Lower lobe of right lung (tissue), 2 donors: Measurements from ENCODE around the gene ZNF354C. TPM values are rescaled to one million over a fixed set of nuclear protein-coding genes. Genes with fewer than 3 reads are reported as not detected.

Experiments used
- ATAC-seq, 2 donors: fragments of 200-7000 bp; cut with Tn5 transposase; one replicate each; pipeline ENCODE4 v1.9.1; 2020 to 2022; ENCODE audit warnings: mild to moderate bottlenecking in 2 of 2, moderate library complexity in 2 of 2
- DNase-seq: peaks from one replicate; pipeline ENCODE4 v3.0.0-alpha.2; 2020
- H3K27ac ChIP-seq: fragments of 200-600 bp; one replicate; pipeline ENCODE4 v1.8.0; 2022
- H3K27me3 ChIP-seq: fragments of 200-600 bp; one replicate; pipeline ENCODE4 v1.8.0; 2022; ENCODE audit warnings: low read depth
- H3K36me3 ChIP-seq: fragments of 200-600 bp; one replicate; pipeline ENCODE4 v1.8.0; 2022; ENCODE audit warnings: mild to moderate bottlenecking
- H3K4me1 ChIP-seq: fragments of 200-600 bp; one replicate; pipeline ENCODE4 v1.8.0; 2022
- H3K4me3 ChIP-seq: fragments of 200-600 bp; one replicate; pipeline ENCODE4 v1.8.0; 2022; ENCODE audit warnings: mild to moderate bottlenecking
- H3K9me3 ChIP-seq: fragments of 200-600 bp; one replicate; pipeline ENCODE4 v1.8.0; 2022
- intact Hi-C: fragments of 100-400 bp; cut with DNase I; formaldehyde crosslinking; loops from one replicate; pipeline ENCODE4 v1.11.0; 2022
- total RNA-seq: library from RNA; stranded (reverse); fragmentation: NEBNext Ultra II Directional; extraction: Animal tissue kit (Norgen Biotek cat#: 25700); gene quantifications from one replicate; pipeline ENCODE4 v1.2.1, GENCODE V29; 2021
- TF ChIP-seq, protein P1 (sequence below): fragments of 200-600 bp; IDR thresholded peaks from one replicate; pipeline ENCODE4 v1.8.0; 2022; ENCODE audit warnings: antibody characterized with exemption, mild to moderate bottlenecking
- donor health status: DM: no; HTN: yes; CAD: no; lungs with severe emphysema.

Gene ZNF354C
- total RNA-seq, 1 donor from 2014 or later, result 6.7 TPM

DNA sequence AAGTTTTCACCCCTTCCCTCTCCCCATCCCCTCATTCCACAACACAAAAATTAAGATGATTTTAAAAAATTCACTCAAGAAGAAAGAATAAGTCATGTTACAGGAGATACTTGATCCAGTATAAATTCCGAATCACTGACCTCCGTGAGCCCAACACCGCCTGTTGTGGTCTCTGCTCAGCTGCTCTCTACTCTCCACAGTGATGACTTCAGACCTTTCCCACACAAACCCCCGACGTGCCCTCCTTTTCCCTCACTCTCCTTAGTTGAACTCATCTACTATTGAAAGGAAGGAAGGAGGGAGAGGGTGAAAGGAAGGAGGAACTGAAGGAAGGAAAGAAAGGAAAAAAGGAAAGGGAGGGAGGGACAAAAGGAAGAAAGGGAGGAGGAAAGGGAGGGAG is 55.1 kb downstream of the ZNF354C start:
- Histone ChIP-seq H3K9me3 (peaks cover 34% of the 10 kb centered on the region), H3K4me3 (no peak overlapping the region), H3K4me1 (no peaks in the 10 kb centered on the region), H3K36me3 (no peaks in the 10 kb centered on the region), H3K27ac (no peak overlapping the region), H3K27me3 (no peaks in the 10 kb centered on the region)
- intact Hi-C loops, result no loop called here
- ATAC-seq (no peak), DNase-seq (peak; percentile 10)
- TF ChIP-seq, protein P1, sequence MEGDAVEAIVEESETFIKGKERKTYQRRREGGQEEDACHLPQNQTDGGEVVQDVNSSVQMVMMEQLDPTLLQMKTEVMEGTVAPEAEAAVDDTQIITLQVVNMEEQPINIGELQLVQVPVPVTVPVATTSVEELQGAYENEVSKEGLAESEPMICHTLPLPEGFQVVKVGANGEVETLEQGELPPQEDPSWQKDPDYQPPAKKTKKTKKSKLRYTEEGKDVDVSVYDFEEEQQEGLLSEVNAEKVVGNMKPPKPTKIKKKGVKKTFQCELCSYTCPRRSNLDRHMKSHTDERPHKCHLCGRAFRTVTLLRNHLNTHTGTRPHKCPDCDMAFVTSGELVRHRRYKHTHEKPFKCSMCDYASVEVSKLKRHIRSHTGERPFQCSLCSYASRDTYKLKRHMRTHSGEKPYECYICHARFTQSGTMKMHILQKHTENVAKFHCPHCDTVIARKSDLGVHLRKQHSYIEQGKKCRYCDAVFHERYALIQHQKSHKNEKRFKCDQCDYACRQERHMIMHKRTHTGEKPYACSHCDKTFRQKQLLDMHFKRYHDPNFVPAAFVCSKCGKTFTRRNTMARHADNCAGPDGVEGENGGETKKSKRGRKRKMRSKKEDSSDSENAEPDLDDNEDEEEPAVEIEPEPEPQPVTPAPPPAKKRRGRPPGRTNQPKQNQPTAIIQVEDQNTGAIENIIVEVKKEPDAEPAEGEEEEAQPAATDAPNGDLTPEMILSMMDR, result no peak

DNA sequence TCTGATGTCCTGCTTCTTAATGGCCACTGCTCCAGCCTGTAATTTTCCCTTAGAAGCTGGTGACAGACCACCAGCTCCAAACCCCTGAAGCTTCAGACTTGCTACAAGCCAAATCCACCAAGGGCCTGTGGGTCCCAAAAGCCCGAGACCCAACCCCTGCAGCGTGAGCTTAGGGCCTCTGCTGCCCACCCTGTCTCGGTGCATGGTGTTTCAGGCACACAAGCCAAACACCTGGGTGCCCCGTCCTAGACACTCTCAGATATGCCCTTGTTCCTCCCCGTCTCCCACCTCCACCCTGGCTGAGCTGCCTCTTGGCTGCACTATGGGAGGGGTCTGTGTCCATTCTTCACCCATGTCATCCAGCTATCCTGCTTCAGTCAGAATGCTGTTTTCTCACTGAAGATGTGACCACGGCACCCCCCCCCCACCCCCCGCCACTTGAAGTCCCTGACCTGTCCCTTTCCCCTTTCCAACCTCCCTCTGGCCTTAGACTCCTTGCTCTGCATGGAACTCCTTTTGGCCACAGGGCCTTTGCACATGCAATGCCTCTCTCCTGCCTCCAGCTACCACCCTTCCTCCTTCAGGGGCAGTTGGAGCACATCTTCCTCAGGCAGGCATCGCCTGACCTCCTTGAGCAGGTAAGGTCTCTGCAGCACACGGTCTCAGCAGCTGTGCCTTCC is 55.8 kb downstream of the ZNF354C start:
- ATAC-seq, result no peak
- intact Hi-C loops, result no loop called here
- H3K4me3 ChIP-seq, result no peak overlapping the region

DNA sequence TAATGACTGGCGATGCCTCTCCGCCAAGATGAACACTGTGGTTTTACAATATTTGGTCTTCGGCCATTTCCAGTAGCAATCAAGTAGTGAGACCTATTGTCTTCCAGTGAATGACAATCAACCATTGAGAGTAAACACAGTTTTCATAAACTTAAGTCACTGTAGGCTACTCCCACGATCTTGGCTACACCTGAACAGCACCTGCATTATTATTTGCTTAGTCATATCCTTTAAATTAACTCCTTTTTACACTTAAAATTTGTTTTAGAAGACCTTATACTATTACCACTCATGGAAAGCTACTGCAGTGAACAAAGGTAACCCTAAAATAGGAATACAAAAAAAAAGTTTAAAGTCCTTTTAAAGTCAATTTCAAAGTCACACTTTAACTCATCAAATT is 58.2 kb downstream of the ZNF354C start:
- intact Hi-C loops, result no loop called here
- ATAC-seq, result no peak
- no peaks in the 10 kb centered on the region for H3K27me3 ChIP-seq
- no peak for DNase-seq
- H3K36me3 ChIP-seq, result no peaks in the 10 kb centered on the region
- peaks cover 13% of the 10 kb centered on the region for H3K9me3 ChIP-seq
- TF ChIP-seq, protein P1, result no peak
- no peak overlapping the region for H3K27ac ChIP-seq
- no peak overlapping the region for H3K4me3 ChIP-seq
- no peaks in the 10 kb centered on the region for H3K4me1 ChIP-seq

More for the DNA sequence above, 55.8 kb downstream of the ZNF354C start:
- H3K36me3 ChIP-seq, result no peaks in the 10 kb centered on the region
- no peaks in the 10 kb centered on the region for H3K4me1 ChIP-seq
- peaks cover 31% of the 10 kb centered on the region for H3K9me3 ChIP-seq
- peak; percentile 11 for DNase-seq
- TF ChIP-seq, protein P1, result no peak
- H3K27me3 ChIP-seq, result no peaks in the 10 kb centered on the region
- no peak overlapping the region for H3K27ac ChIP-seq

DNA sequence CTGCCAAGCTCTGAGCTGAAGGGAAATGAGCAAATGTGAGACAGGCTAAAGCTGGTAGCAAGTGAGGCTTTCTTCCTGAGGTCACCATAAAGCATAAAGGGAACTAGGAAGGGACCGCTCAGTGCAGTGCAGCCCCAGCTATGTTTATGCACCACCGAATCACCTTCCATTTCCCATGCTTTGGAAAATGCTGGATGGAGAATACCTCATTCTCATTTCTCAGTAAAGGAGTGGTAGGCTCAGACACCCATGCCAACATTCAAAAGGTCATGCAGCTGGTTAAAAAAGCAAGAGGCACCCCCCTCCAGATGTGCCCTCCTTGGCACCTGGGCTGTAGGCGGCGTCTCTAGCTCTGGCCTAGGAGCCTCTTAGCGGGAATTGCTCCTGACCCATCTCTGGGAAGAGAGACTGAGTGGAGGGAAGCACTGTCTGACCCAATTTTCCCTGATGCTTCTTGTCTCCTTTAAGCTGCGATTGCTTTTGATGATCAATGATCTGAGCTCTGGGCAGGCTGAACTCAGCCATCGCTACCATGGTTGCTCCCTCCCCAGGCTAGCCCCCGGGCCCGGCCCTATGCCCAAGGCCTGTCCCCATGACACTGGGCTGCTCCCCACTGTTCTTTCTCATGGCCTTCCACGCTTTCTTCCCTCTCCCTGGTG is 58.7 kb downstream of the ZNF354C start:
- TF ChIP-seq, protein P1, result no peak
- no peak for DNase-seq

DNA sequence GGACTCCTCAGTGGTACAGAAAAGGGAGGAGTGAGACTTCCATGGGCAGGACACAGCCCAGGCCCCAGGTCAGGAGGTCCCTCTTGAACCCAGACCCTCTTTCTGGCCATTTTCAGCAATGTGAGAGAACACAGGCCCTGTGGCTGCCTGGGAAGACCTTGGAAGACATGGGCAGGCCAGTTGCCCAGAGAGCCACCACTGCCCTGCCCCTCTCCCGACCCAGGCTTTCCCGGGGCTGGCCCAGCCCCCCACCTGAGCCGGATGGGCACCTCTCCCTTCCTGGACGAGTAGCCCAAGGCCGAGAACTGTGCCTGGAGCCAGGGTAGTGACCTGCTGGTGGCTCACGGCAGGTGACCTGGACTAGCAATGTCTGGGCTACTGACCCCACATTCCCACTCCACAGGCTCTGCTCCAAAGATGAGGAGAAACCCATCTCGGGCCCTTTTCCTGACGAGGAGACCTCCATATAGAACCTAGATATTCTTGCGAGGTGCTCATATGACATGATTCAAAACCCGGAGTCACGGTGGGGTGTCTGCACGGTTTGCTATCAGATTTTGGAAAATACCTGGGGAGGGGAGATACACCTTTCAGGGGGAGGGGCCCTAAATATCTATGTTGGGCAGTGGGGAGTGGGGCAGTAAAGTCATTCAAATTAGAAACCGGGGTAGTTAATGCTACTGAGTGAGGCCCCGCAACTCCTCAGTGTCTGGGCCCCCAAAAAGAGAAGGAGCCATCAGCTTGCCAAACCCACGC is 59.4 kb downstream of the ZNF354C start:
- H3K4me3 ChIP-seq, result no peak overlapping the region
- H3K36me3 ChIP-seq, result no peaks in the 10 kb centered on the region
- intact Hi-C loops, result no loop called here
- H3K4me1 ChIP-seq, result no peaks in the 10 kb centered on the region
- H3K9me3 ChIP-seq, result peaks cover 5% of the 10 kb centered on the region
- no peaks in the 10 kb centered on the region for H3K27me3 ChIP-seq
- no peak for ATAC-seq
- H3K27ac ChIP-seq, result no peak overlapping the region
- TF ChIP-seq, protein P1, result no peak
- peak; percentile 26 for DNase-seq

More for the DNA sequence above, 58.7 kb downstream of the ZNF354C start:
- intact Hi-C loops, result no loop called here
- no peaks in the 10 kb centered on the region for H3K36me3 ChIP-seq
- H3K27me3 ChIP-seq, result no peaks in the 10 kb centered on the region
- ATAC-seq, result no peak
- no peak overlapping the region for H3K27ac ChIP-seq
- H3K9me3 ChIP-seq, result peaks cover 10% of the 10 kb centered on the region
- no peaks in the 10 kb centered on the region for H3K4me1 ChIP-seq
- H3K4me3 ChIP-seq, result no peak overlapping the region
